GM10847 (cell line): ENCODE measurements around the gene SCAF1.

Experiments
- POLR2A ChIP-seq: IDR thresholded peaks from 2 replicates; pipeline ENCODE4 v1.6.1; 2011; ENCODE audit not compliant: insufficient read length; ENCODE audit errors: extremely low read depth

The SCAF1 gene

GRCh38 chr19:49605605-49606004, 36.4 kb upstream of the SCAF1 start:
- TF ChIP-seq POLR2A: no peak

GRCh38 chr19:49609499-49610092, 32.4 kb upstream of the SCAF1 start:
- no peak for TF ChIP-seq POLR2A

GRCh38 chr19:49613374-49613773, 28.6 kb upstream of the SCAF1 start:
- TF ChIP-seq POLR2A: no peak

- TF ChIP-seq POLR2A: no peak
These were observed 27.7 kb upstream of the SCAF1 start for GRCh38 chr19:49614096-49614833.

GRCh38 chr19:49615861-49616260, 26.1 kb upstream of the SCAF1 start:
- no peak for TF ChIP-seq POLR2A

GRCh38 chr19:49616532-49616931, 25.5 kb upstream of the SCAF1 start:
- no peak for TF ChIP-seq POLR2A

- TF ChIP-seq POLR2A: no peak
These were observed 25.1 kb upstream of the SCAF1 start for GRCh38 chr19:49616945-49617344.

- no peak for TF ChIP-seq POLR2A
These were observed 16.8 kb upstream of the SCAF1 start for GRCh38 chr19:49624967-49625910.

GRCh38 chr19:49626226-49626625, 15.8 kb upstream of the SCAF1 start:
- TF ChIP-seq POLR2A: no peak

GRCh38 chr19:49629659-49630058, 12.3 kb upstream of the SCAF1 start:
- no peak for TF ChIP-seq POLR2A

GRCh38 chr19:49631014-49631588, 10.9 kb upstream of the SCAF1 start:
- TF ChIP-seq POLR2A: no peak

- no peak for TF ChIP-seq POLR2A
These were observed 10.3 kb upstream of the SCAF1 start for GRCh38 chr19:49631610-49632192.

- TF ChIP-seq POLR2A: no peak
These were observed 9.4 kb upstream of the SCAF1 start for GRCh38 chr19:49632576-49632975.

- no peak for TF ChIP-seq POLR2A
These were observed 6.3 kb upstream of the SCAF1 start for GRCh38 chr19:49635530-49636232.
